ENCODE measurements around the gene RPL12.

Gene RPL12

GRCh38 chr9:127430415-127430814, 20.8 kb downstream of the RPL12 start:
- no peaks in the 10 kb centered on the region for H3K27me3 ChIP-seq (ENCODE audit: control insufficient read depth, low read length)
- H3K36me3 ChIP-seq (ENCODE audit: control insufficient read depth, low read length): peaks cover 56% of the 10 kb centered on the region
- H3K4me2 ChIP-seq (ENCODE audit: low read length): no peak overlapping the region
- H3K27ac ChIP-seq (ENCODE audit: low read depth, low read length): no peak overlapping the region
- no peaks in the 10 kb centered on the region for H3K9me2 ChIP-seq (replicated peaks; ENCODE audit: control insufficient read depth, low read length)
- TF ChIP-seq CTCF (IDR thresholded peaks at IDR 0.05; ENCODE audit: low read depth, low read length, poor library complexity, severe bottlenecking): no peak
- TF ChIP-seq EZH2phosphoT487 (IDR thresholded peaks at IDR 0.05; ENCODE audit: borderline replicate concordance, low read length): no peak
- H4K20me1 ChIP-seq (ENCODE audit: control insufficient read depth, insufficient read depth, low read depth, low read length): no peaks in the 10 kb centered on the region
- H3F3A ChIP-seq (ENCODE audit: control insufficient read depth, insufficient read depth): 0 out of 2 replicates have a peak, but pooled peaks cover 3% of the 10 kb centered on the region
- peaks cover 34% of the 10 kb centered on the region for H3K79me2 ChIP-seq (ENCODE audit: control insufficient read depth, low read length)
- H3K9me3 ChIP-seq (ENCODE audit: control insufficient read depth, insufficient read depth, low read length): no peaks in the 10 kb centered on the region
- H3K4me1 ChIP-seq (ENCODE audit: control insufficient read depth, low read length): peaks cover 8% of the 10 kb centered on the region
- no peak overlapping the region for H3K4me3 ChIP-seq (ENCODE audit: low read length)

GRCh38 chr9:127428348-127428747, 22.9 kb downstream of the RPL12 start:
- peaks cover 14% of the 10 kb centered on the region for H3K4me1 ChIP-seq (ENCODE audit: control insufficient read depth, low read length)
- H3K9me3 ChIP-seq (ENCODE audit: control insufficient read depth, insufficient read depth, low read length): no peaks in the 10 kb centered on the region
- no peaks in the 10 kb centered on the region for H3K9me2 ChIP-seq (replicated peaks; ENCODE audit: control insufficient read depth, low read length)
- H3K79me2 ChIP-seq (ENCODE audit: control insufficient read depth, low read length): peaks cover 50% of the 10 kb centered on the region
- no peak for TF ChIP-seq EZH2phosphoT487 (IDR thresholded peaks at IDR 0.05; ENCODE audit: borderline replicate concordance, low read length)
- TF ChIP-seq CTCF (IDR thresholded peaks at IDR 0.05; ENCODE audit: low read depth, low read length, poor library complexity, severe bottlenecking): no peak
- H4K20me1 ChIP-seq (ENCODE audit: control insufficient read depth, insufficient read depth, low read depth, low read length): 0 out of 2 replicates have a peak, but pooled peaks cover 4% of the 10 kb centered on the region
- H3K4me3 ChIP-seq (ENCODE audit: low read length): no peak overlapping the region
- no peak overlapping the region for H3K27ac ChIP-seq (ENCODE audit: low read depth, low read length)
- no peaks in the 10 kb centered on the region for H3K27me3 ChIP-seq (ENCODE audit: control insufficient read depth, low read length)
- 0 out of 2 replicates have a peak, but pooled peaks cover 3% of the 10 kb centered on the region for H3F3A ChIP-seq (ENCODE audit: control insufficient read depth, insufficient read depth)
- H3K4me2 ChIP-seq (ENCODE audit: low read length): no peak overlapping the region
- H3K36me3 ChIP-seq (ENCODE audit: control insufficient read depth, low read length): peaks cover 36% of the 10 kb centered on the region

GRCh38 chr9:127426756-127427155, 24.4 kb downstream of the RPL12 start:
- no peak overlapping the region for H3K27ac ChIP-seq (ENCODE audit: low read depth, low read length)
- H3K4me3 ChIP-seq (ENCODE audit: low read length): no peak overlapping the region
- no peaks in the 10 kb centered on the region for H3K9me2 ChIP-seq (replicated peaks; ENCODE audit: control insufficient read depth, low read length)
- H3K4me1 ChIP-seq (ENCODE audit: control insufficient read depth, low read length): peaks cover 26% of the 10 kb centered on the region
- H3K4me2 ChIP-seq (ENCODE audit: low read length): no peak overlapping the region
- H3K36me3 ChIP-seq (ENCODE audit: control insufficient read depth, low read length): peaks cover 31% of the 10 kb centered on the region
- H3F3A ChIP-seq (ENCODE audit: control insufficient read depth, insufficient read depth): 0 out of 2 replicates have a peak, but pooled peaks cover 3% of the 10 kb centered on the region
- H3K9me3 ChIP-seq (ENCODE audit: control insufficient read depth, insufficient read depth, low read length): no peaks in the 10 kb centered on the region
- peaks cover 64% of the 10 kb centered on the region for H3K79me2 ChIP-seq (ENCODE audit: control insufficient read depth, low read length)
- TF ChIP-seq CTCF (IDR thresholded peaks at IDR 0.05; ENCODE audit: low read depth, low read length, poor library complexity, severe bottlenecking) (no peak), EZH2phosphoT487 (IDR thresholded peaks at IDR 0.05; ENCODE audit: borderline replicate concordance, low read length) (no peak)
- 0 out of 2 replicates have a peak, but pooled peaks cover 4% of the 10 kb centered on the region for H4K20me1 ChIP-seq (ENCODE audit: control insufficient read depth, insufficient read depth, low read depth, low read length)
- no peaks in the 10 kb centered on the region for H3K27me3 ChIP-seq (ENCODE audit: control insufficient read depth, low read length)
